ENCODE measurements around the gene CAVIN3.
A peak's percentile ranks its signal among the peaks of the same experiment; 100 is the strongest.

Gene CAVIN3

GRCh38 chr11:6320411-6321155 lies at the start of gene CAVIN3:
Gene CAVIN3, minus strand, starts transcription at chr11:6320501. Its CDS starts 25 bp downstream, at chr11:6320476.
- peaks cover 42% of the 10 kb centered on the region for H3K4me1 Mint-ChIP-seq
- peaks cover 32% of the 10 kb centered on the region for H3K27me3 Mint-ChIP-seq (ENCODE audit: low read depth)
- H3K36me3 Mint-ChIP-seq (ENCODE audit: low read depth), result no peaks in the 10 kb centered on the region
- H3K27ac Mint-ChIP-seq, result peak within 1 kb of the TSS; percentile 93 to 99 (median 97)
- no peaks in the 10 kb centered on the region for H3K9me3 Mint-ChIP-seq
- H3K4me3 Mint-ChIP-seq, result peak within 1 kb of the TSS; percentile 87 to 95 (median 88)
- TF ChIP-seq CTCF (IDR thresholded peaks at IDR 0.05; ENCODE audit: unreplicated experiment in 3 of 3), result no peak

- no peaks in the 10 kb centered on the region for H3K36me3 Mint-ChIP-seq (ENCODE audit: low read depth)
- peaks cover 4% of the 10 kb centered on the region for H3K4me1 Mint-ChIP-seq
- H3K4me3 Mint-ChIP-seq, result no peak overlapping the region
- no peaks in the 10 kb centered on the region for H3K9me3 Mint-ChIP-seq
- no peak overlapping the region for H3K27ac Mint-ChIP-seq
- no peak for TF ChIP-seq CTCF (IDR thresholded peaks at IDR 0.05; ENCODE audit: unreplicated experiment in 3 of 3)
- peaks cover 4% of the 10 kb centered on the region for H3K27me3 Mint-ChIP-seq (ENCODE audit: low read depth)
These were observed 45.4 kb upstream of the CAVIN3 start for GRCh38 chr11:6365659-6366058.

GRCh38 chr11:6362873-6363678 lies 42.8 kb upstream of the CAVIN3 start:
- Mint-ChIP-seq H3K4me3 (no peak overlapping the region), H3K36me3 (ENCODE audit: low read depth) (no peaks in the 10 kb centered on the region), H3K9me3 (no peaks in the 10 kb centered on the region), H3K27me3 (ENCODE audit: low read depth) (peaks cover 4% of the 10 kb centered on the region), H3K27ac (no peak overlapping the region), H3K4me1 (peaks cover 4% of the 10 kb centered on the region)
- peak; percentile 75 to 89 (median 84) for TF ChIP-seq CTCF (IDR thresholded peaks at IDR 0.05; ENCODE audit: unreplicated experiment in 3 of 3)

- H3K36me3 Mint-ChIP-seq (ENCODE audit: low read depth), result no peaks in the 10 kb centered on the region
- TF ChIP-seq CTCF (IDR thresholded peaks at IDR 0.05; ENCODE audit: unreplicated experiment in 3 of 3), result no peak
- H3K27ac Mint-ChIP-seq, result no peak overlapping the region
- H3K4me3 Mint-ChIP-seq, result no peak overlapping the region
- H3K4me1 Mint-ChIP-seq, result peaks cover 5% of the 10 kb centered on the region
- H3K9me3 Mint-ChIP-seq, result no peaks in the 10 kb centered on the region
- peaks cover 4% of the 10 kb centered on the region for H3K27me3 Mint-ChIP-seq (ENCODE audit: low read depth)
These were observed 42.0 kb upstream of the CAVIN3 start for GRCh38 chr11:6362185-6362872.

GRCh38 chr11:6360183-6360582 lies 39.9 kb upstream of the CAVIN3 start:
- H3K9me3 Mint-ChIP-seq, result no peaks in the 10 kb centered on the region

More at GRCh38 chr11:6360183-6360582, 39.9 kb upstream of the CAVIN3 start:
- no peak for TF ChIP-seq CTCF (IDR thresholded peaks at IDR 0.05; ENCODE audit: unreplicated experiment in 3 of 3)
- Mint-ChIP-seq H3K4me1 (peaks cover 15% of the 10 kb centered on the region), H3K36me3 (ENCODE audit: low read depth) (no peaks in the 10 kb centered on the region), H3K27me3 (ENCODE audit: low read depth) (peaks cover 4% of the 10 kb centered on the region), H3K27ac (no peak overlapping the region), H3K4me3 (no peak overlapping the region)
